ENCODE data around the gene PIBF1.

DNA sequence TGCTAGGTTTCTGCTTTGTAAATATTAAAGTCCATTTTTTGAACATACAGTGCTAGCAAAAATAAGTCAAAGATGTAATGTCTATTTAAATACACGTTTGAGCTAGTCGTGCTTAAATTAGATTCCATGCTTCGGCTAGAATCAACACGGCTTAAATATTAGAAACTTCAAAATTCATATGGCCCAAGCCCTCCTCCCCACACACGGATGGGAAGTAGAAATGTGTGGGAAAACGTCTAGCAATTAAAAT is 276.1 kb downstream of the PIBF1 start:
- TF ChIP-seq POLR2A (IDR thresholded peaks at IDR 0.05) = no peak
- TF ChIP-seq, protein P1, sequence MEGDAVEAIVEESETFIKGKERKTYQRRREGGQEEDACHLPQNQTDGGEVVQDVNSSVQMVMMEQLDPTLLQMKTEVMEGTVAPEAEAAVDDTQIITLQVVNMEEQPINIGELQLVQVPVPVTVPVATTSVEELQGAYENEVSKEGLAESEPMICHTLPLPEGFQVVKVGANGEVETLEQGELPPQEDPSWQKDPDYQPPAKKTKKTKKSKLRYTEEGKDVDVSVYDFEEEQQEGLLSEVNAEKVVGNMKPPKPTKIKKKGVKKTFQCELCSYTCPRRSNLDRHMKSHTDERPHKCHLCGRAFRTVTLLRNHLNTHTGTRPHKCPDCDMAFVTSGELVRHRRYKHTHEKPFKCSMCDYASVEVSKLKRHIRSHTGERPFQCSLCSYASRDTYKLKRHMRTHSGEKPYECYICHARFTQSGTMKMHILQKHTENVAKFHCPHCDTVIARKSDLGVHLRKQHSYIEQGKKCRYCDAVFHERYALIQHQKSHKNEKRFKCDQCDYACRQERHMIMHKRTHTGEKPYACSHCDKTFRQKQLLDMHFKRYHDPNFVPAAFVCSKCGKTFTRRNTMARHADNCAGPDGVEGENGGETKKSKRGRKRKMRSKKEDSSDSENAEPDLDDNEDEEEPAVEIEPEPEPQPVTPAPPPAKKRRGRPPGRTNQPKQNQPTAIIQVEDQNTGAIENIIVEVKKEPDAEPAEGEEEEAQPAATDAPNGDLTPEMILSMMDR (IDR thresholded peaks at IDR 0.05) = no peak

Measured in vagina (tissue), 2 donors.